Left ventricle myocardium superior (tissue), 1 donor: ENCODE data around the gene CNKSR2. TPM values are rescaled to one million over a fixed set of nuclear protein-coding genes. Genes with fewer than 3 reads are reported as not detected.

Experiments used
- ATAC-seq: fragments of 200-7000 bp; cut with Tn5 transposase; one replicate; pipeline ENCODE4 v1.9.1; 2020; ENCODE audit warnings: mild to moderate bottlenecking, moderate library complexity
- DNase-seq: peaks from one replicate; pipeline ENCODE4 v3.0.0-alpha.2; 2020
- intact Hi-C: fragments of 100-400 bp; cut with micrococcal nuclease; formaldehyde crosslinking; loops from one replicate; pipeline ENCODE4 v1.11.0; 2022
- total RNA-seq: library from RNA; stranded (reverse); fragmentation: NEBNext Ultra II Directional; extraction: Animal tissue kit (Norgen Biotek cat#: 25700); gene quantifications from one replicate; pipeline ENCODE4 v1.2.1, GENCODE V29; 2021
- donor health status: DM: no; HTN: yes; CAD: no; lungs with severe emphysema.

CNKSR2 gene
- total RNA-seq, 1 donor from 2014 or later, result 0.55 TPM

DNA sequence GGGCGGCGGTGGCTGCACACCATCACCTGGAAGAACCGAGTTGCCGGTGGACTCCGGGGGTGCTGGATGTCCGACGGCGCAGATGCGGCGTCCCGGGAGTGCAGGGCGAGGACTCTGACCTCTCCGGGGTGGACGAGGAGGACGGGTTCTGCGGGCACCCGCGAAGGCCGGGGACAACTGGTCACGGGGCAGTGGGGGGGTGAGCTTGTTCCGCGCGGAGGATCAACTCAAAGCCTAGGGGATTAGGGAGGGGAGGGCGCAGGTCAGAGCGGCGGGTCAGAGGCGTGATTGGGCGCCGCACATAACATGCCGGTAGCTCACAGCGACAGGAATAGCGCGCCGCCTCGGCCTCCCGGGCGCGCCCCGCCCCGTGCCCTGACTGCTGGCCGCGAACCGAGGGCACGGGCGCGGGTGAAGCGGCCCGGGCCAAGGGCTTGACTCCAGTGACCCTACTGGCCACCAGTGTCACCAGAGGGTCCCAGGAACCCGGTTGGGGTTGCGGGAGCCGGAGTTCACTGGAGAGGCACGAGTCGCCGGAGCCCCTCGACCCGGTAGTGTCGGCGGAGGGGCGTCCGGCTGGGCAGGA lies 284.0 kb downstream of the CNKSR2 start, which contains the start of gene KLHL34:
Gene KLHL34, minus strand, starts transcription at position 179 of the 586 bp plus-strand sequence. CDS start 542 bp downstream, outside the sequence.
- peak; percentile 92 for ATAC-seq
- peak; percentile 64 for DNase-seq
- intact Hi-C loops, result no loop called here

DNA sequence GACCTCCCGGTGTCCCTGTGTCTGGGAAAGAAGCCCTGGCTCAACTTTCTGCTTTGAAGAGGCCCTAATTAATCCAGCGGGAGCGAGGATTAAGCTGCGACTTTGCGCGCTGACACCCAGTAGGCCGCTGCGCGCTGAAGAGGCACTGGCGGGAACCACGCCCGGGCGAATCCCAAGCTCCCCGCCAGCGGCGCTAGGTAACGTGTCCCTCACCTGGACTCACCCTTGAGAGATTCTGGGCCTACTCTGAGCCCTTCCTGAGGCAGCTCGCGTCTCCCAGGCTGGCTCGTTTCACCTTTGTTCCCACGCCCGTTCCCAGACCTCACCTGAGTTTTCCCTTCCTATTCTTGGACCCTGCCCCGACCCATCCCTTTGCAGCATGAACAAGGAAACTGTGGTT lies 284.5 kb downstream of the CNKSR2 start:
- ATAC-seq (peak; percentile 69), DNase-seq (peak; percentile 48)
- intact Hi-C loops, result no loop called here

DNA sequence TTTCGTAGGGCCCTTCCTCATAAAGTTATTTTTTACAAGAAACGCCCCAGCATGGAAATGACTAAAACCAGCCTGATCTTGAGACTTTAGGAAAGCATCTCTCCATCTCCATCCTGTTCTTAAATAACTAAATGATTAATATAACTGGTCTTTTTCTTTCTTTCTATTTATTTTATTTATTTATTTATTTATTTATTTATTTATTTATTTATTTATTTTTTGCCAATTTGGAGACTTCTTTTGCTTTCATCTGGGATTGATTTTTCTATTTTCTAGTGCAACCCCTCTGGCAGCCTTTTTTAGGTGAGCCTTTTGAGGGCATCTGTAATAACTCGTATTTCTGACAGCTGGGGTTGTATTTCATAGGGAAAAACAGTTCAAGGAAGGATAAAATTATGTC lies 285.1 kb downstream of the CNKSR2 start:
- intact Hi-C loops, result no loop called here
- no peak for ATAC-seq
- DNase-seq, result no peak

DNA sequence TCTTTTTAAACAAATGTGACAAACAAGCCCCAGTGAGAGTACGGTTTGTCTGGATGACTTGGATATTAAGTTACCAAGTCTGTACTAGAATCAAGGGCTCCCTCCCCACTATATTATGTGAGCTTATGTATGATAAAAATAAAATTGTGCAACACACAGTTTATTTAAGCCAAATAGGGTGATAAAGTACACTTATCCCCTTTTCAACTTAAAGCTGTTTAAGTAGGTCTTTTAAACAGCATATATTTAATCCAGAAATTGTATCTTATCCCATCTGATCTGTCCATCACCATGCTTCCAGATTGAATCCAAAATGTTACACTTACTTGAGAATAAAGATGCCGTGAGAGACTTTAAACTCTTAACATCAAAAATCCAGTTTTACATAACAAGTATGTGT lies 285.9 kb downstream of the CNKSR2 start:
- ATAC-seq, result no peak
- intact Hi-C loops, result no loop called here
- DNase-seq, result no peak

DNA sequence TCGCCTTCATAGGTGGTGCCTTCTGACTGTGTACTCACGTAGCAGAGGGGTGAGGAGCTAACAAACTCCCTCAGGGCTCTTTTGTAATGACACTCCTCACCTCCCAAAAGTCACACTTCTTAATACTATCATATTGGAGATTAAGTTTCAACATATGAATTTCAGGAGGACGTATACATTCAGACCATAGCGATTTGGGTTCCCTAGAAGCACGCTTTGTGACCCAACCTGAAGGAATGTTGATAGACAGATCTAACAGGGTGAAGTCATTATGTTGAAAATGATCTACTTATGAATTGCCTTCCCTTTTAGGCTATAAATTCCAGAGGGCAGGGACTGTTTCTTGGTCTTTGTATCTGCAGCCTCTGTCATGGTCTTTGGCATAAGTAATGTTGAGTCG lies 287.1 kb downstream of the CNKSR2 start:
- intact Hi-C loops, result no loop called here
- DNase-seq (no peak), ATAC-seq (no peak)

DNA sequence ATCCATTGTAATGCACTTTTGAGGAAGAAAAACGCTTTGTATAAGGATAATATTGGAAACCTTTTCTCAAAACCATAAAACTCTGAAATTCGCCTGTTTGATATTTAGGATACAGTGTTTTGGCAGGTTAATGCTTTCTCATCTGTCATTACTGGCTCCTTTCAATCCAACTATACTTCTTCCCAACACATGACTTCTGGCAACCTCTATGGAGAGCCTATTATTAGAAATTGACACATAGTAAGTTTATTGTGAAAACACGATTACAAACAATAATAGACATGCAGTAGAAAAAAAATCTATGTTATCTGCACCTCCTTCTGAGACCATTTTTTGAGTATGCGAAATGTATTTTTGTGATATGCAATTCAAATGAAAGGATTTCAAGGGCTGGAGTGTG lies 288.5 kb downstream of the CNKSR2 start:
- no peak for ATAC-seq
- no peak for DNase-seq
- intact Hi-C loops, result no loop called here

DNA sequence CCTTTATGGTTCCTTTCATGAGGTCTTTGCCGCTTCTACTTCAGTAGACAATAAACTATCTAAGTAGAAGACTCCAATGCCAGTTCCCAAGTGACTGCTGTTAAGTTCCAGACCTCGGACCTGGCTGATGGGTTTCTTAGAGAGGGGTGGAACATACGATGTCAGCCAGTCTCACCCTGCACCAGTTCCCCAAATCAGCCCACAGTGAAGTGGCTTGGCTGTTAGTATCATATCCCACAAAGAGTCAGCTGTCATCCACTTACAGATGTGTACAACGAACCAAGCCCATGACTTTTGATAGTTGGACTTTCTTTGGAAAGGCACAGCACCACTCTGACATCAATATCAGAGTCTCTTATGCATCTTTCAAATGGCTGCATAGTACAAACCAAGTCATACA lies 292.0 kb downstream of the CNKSR2 start:
- intact Hi-C loops, result no loop called here
- ATAC-seq (peak; percentile 84), DNase-seq (no peak)

DNA sequence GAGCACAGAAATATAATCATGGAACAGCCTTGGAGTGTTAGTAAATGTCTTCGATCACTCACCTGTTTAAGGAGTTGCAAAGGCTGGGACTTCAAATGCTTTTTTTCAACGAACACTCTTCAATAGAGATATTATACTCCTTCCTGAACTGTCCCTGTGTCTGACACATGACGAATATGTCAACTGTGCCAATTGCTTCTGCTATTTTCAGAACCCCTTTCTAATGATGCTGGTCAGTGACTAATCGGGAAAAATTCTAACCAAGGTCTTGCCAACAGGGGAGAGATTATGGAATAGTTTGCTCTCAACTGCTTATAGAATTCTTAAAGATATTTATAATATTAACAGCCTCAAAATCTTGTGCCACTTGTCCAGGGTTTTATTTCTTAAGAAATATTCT lies 292.5 kb downstream of the CNKSR2 start:
- intact Hi-C loops, result no loop called here
- peak; percentile 80 for ATAC-seq
- no peak for DNase-seq

DNA sequence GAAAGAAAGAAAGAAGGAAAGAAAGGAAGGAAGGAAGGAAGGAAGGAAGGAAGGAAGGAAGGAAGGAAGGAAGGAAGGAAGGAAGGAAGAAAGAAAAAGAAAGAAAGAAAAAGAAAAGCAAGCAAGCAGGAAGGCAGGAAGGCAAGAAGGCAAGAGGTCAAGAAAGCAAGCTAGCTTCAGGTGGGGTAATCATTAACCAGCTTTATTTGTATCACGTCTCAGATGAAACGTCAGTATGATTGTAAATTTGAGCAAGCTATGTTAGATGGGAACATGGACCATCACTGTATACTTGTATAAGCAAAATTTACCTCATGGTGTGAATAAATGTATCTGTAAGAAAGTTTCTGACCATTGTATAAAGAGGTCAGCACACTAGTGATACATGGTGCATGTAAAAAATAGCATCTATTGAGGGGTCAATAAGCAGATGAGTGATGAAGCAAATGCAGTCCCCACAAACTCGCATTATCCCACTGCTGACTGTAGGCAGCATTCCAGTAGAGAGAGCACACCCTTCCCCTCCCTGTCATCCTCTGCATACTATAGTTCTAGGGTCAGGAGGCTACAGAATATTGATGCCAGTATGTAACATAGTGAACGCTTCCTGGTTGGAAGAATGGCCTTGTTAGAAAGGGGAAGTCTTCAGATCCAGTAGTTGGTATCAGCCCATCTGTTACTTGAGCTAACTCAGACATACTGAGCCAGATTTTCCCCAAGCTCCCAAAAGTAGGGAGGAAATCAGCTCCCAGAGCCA lies 300.4 kb downstream of the CNKSR2 start:
- DNase-seq (no peak), ATAC-seq (no peak)
- intact Hi-C loops, result no loop called here

DNA sequence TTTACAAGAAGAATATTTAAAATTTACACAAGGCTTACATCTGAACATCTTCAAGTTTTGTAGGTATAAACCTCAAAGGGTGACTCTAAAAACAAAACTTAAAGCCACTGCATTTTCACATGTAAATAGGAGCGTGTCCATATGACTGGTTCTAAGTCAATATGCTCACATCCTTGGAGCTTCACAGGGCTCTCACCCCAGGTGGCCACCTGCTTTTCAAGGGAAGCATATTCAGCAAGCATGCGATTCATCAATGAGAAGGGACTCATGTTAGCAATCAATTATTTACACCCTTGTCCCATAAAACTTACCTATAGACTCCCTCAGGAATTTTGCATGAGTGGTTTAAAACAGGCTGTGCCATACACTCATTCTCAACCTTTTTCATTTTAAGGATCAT lies 301.7 kb downstream of the CNKSR2 start:
- intact Hi-C loops, result no loop called here
- DNase-seq (no peak), ATAC-seq (no peak)

DNA sequence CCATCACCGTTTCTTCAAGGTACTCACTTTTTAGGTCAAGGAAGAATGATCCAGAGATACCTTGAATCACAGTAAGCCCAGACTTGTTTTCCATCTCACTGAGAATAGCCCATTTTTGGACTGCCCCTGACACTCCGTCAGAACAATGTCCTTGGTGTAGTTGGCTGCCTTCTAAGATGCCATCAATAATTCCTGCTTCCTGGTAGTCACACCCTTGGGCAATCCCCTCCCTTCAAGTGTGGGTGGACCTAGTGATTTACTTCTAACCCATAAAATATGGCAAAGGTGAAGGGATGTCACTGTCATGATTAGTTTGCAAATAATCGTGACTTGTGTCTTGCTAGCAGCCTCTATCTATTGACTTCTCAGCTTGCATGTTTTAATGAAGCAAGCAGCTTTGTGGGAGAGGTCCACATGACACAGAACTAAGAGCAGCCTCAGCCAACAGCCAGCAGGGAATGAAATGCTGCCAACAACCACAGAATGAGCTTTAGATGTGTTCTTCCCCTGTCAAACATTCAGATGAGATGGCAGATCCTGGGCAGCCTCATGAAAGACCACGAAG lies 303.9 kb downstream of the CNKSR2 start:
- ATAC-seq, result no peak

DNA sequence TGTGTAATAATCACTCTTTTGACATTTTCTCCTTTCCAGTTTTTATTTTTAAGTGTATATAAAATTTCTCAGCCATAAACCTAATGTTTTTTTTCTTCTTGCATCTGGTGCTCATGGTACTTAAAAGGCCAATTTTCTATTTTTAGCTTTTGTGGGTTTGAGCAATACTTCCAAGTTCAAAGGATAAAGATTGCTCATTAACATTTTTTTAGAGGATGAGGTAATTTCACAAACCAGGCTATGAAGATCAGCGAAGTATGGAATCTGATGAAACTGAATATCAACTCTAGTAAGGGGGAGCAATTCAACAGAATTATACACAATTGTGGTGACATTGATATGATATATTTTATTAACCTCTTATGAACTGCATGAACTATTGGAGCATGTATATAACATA lies 309.7 kb downstream of the CNKSR2 start:
- intact Hi-C loops, result no loop called here
- no peak for ATAC-seq

More for the DNA sequence above, 303.9 kb downstream of the CNKSR2 start:
- intact Hi-C loops, result no loop called here
- DNase-seq, result no peak

DNA sequence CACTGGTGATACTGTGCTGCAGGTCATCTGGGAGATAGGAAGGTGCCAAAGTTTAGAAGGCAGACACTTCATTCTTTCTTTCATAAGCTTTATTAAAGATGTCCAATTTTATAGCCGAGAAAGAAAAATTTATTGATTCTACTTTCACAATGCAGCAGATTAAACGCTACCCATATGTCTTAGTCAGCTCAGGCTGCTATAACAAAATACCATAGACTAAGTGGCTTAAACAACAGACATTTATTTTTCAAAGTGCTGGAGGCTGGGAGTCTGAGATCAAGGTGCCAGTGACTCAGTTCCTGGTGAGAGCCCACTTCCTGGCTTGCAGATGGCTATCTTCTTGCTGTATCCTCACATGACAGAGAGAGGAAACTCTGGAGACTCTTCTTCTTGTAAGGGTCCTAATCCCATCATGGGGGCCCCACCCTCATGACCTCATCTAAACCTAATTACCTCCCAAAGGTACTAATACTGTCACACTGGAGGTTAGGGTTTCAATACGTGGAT lies 317.3 kb downstream of the CNKSR2 start:
- intact Hi-C loops, result loop anchor here (10.0 kb wide), 1 partner anchor 653 kb away; no protein-coding TSS in a partner anchor
- ATAC-seq, result no peak

More for the DNA sequence above, 309.7 kb downstream of the CNKSR2 start:
- DNase-seq, result no peak

DNA sequence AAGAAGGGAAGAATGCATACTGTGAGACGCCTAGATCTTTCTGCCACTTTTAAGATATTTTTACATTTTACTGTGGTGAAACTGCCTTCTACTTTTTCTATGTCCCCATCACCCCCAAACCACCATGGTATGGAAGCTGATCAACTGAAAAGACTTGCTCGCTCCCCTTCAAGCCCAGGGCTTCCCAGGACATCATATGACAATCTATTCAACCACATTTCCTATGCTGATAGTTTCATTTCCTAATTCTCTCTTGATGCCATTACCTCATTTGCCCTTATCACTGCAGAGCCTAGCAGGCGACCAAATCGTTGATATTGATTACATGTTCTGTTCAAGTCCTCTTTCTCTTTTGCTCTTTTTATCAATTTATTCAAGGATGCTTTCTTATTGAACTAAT lies 324.1 kb downstream of the CNKSR2 start:
- ATAC-seq (no peak), DNase-seq (no peak)
- intact Hi-C loops, result loop anchor here (10.0 kb wide), 1 partner anchor 647 kb away; no protein-coding TSS in a partner anchor

More for the DNA sequence above, 317.3 kb downstream of the CNKSR2 start:
- DNase-seq, result no peak

DNA sequence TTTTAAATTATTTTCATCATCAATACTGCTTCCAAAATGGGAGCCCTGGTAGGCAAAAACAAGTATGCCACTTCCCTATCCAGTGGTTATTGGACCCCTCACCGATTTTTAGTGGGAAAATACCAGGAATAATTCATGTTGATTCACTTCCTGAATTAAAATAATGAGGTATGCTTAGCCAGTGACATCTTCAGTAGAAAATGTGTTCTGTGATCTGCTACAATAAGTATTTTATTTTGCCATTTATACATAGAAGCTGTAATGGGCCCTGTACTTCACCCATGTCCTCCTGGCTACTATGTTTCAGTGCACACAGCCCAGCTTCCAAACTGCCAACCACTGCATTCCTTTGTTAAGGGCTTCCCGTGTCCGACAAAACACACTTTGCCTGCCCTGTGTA lies 324.9 kb downstream of the CNKSR2 start:
- no peak for DNase-seq
- intact Hi-C loops, result loop anchor here (10.0 kb wide), 1 partner anchor 646 kb away; no protein-coding TSS in a partner anchor
- no peak for ATAC-seq

DNA sequence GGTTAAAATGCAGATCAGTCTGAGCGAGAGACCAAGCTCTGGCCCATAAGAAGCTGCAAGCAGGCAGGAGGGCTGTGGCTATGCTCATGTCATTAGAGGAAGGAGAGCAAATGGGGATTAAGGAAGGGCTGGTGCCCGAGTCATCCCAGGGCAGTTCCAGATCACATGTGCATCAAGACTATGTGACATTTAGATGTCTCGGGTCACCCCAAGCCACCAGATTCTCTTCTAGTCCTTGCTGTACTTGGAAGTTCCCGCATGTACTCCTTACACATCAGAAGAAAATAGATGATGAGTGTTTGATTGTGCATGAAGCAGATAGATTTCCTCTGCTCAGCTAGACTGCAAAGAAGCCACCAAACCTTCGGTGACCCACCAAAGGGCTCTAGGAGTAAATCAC lies 326.1 kb downstream of the CNKSR2 start:
- no peak for ATAC-seq
- intact Hi-C loops, result no loop called here

DNA sequence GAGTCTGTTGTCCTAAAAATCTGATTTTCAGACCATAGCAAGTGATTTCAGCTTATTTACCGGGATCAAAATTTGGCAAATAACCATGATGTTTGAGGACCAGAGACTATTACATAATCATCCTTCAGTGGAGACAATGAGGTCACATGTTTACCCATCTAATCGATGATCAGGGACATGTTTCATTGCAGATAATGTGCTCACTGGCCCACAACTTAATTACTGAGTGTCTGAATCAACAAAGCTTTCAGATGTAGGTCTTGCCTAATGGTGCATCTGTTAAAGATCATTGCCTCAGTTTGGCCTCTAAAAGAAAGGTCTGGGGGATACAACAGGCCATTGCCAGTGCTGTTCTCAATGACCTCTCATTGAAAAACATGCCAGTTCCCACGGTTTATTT lies 326.7 kb downstream of the CNKSR2 start:
- intact Hi-C loops, result no loop called here
- no peak for ATAC-seq
- DNase-seq, result no peak

More for the DNA sequence above, 326.1 kb downstream of the CNKSR2 start:
- DNase-seq, result no peak

DNA sequence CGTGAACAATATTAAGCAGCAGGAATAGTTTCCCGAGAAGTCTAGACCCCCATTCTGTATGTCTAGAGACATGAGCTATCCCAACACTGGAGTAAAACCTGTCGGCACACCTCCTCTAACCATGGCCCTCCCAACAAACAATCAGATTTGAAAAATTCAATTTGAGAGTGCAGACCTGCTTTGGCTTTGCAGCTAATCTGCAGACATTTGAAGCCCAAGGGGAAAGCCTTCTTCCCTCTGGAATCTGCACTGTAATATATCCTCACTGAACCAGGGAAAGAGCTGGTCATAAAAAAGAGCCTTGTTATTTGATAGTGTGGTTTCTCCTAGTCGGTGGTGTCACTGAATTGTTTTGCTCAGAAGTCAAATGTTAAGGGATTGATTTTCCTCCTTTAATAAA lies 328.5 kb downstream of the CNKSR2 start:
- ATAC-seq (no peak), DNase-seq (no peak)
- intact Hi-C loops, result no loop called here
